Esophagus squamous epithelium (tissue), 4 donors: Measurements from ENCODE around the gene L1CAM.

Experiments used
- CTCF ChIP-seq, 6 experiments: fragments of 450-650 bp in 4 of 6; fragments of 200-600 bp in 2 of 6; sonication (generic) in 2 of 6; IDR thresholded peaks; one replicate each; pipeline ENCODE4 v1.5.1; 2016 to 2019; ENCODE audit warnings: antibody characterized with exemption in 6 of 6, mild to moderate bottlenecking in 4 of 6, moderate library complexity in 4 of 6
- POLR2A ChIP-seq, 4 donors: fragments of 450-650 bp; IDR thresholded peaks; one replicate each; pipeline ENCODE4 v1.6.1; 2017; ENCODE audit warnings: antibody characterized with exemption in 4 of 4, mild to moderate bottlenecking in 4 of 4, moderate library complexity in 3 of 4

DNA sequence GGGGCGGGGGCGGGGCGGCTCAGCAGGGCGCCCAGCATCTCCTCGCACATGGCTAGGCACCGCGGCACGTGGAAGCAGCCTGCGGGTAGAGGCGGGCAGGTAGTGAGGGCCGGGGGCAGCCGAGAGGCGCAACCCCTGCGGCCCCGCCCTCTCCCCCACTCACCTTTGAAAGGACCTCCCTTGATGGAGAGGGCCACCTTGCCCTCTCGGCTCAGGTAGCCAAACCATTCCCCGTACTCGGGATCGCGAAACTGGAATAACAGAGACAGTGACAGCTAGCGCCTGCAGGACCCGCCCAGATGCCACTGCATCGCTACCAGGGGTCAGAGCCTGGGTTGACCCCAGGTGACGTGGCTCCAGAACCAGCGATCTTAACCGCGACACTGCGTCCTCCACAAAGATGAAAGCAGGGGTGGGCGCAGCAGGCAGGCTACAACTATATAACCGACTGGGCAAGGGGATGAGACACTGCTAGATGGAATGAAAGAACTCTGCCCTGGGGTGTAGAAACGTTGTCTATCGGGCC lies 49.4 kb upstream of the L1CAM start:
- TF ChIP-seq CTCF (IDR thresholded peaks at IDR 0.05), result no peak
- TF ChIP-seq POLR2A (IDR thresholded peaks at IDR 0.05), result no peak
